K562 (cell line): Measurements from ENCODE around the gene SNTG2. TPM values are rescaled to one million over a fixed set of nuclear protein-coding genes. Genes with fewer than 3 reads are reported as not detected.

Experiments
- ATAC-seq: fragments of 200-7000 bp; cut with Tn5 transposase; 3 replicates; pipeline ENCODE4 v1.9.1; 2020; ENCODE audit warnings: moderate library complexity
- BruUV-seq: library from RNA; stranded (reverse); fragments of 400-500 nt; replicated peaks from 2 replicates; lab custom pipeline; 2021; lab: Mats Ljungman, UMichigan
- CTCF ChIA-PET: fragments of 300-600 bp; formaldehyde crosslinking; extraction: SDS; loops from one replicate; lab custom pipeline; 2021; ENCODE audit warnings: low intra/inter-chr PET ratio; lab: Yijun Ruan, JAX
- POLR2A ChIA-PET: fragments of 300-600, 350-650 bp; sonication (Branson Sonifier 250); formaldehyde crosslinking; extraction: SDS; loops from one replicate; lab custom pipeline; 2021; ENCODE audit warnings: antibody characterized with exemption, inconsistent platforms; lab: Yijun Ruan, JAX
- DNase-seq, 4 experiments: peaks; one replicate each; pipeline versions ENCODE4 v3.0.0 to v3.0.0-alpha.2; 2011 to 2018; ENCODE audit warnings: low spot score in 3 of 4, mixed read lengths in 3 of 4; ENCODE audit errors: extremely low read depth in 1 of 4
- FAIRE-seq: peaks from 2 replicates; lab custom pipeline; 2011; peaks lifted over from hg19 to GRCh38; lab: Jason Lieb, UNC
- H2AFZ ChIP-seq: 2 replicates; pipeline ENCODE4 v1.6.0; 2011; ENCODE audit warnings: low read depth, low read length, control low read depth, inconsistent platforms
- H3K27ac ChIP-seq: fragments of 200-600 bp; 3 replicates; pipeline ENCODE4 v1.8.0; 2011; ENCODE audit warnings: low read depth, mild to moderate bottlenecking, control low read depth, inconsistent platforms, low read length, moderate library complexity, mixed read lengths; ENCODE audit errors: extremely low read depth
- H3K27me3 ChIP-seq, 2 experiments: fragments of 300-600 bp in 1 of 2; 2 replicates in 1 of 2; 3 replicates in 1 of 2; pipeline versions ENCODE4 v1.6.0 to v1.8.0; 2011; ENCODE audit warnings: inconsistent platforms in 2 of 2, low read length in 2 of 2, mild to moderate bottlenecking in 1 of 2, mixed read lengths in 1 of 2, moderate library complexity in 1 of 2; ENCODE audit not compliant: control insufficient read depth in 2 of 2, insufficient read depth in 2 of 2
- H3K36me3 ChIP-seq: fragments of 300-600 bp; 3 replicates; pipeline ENCODE4 v1.8.0; 2011; ENCODE audit warnings: mild to moderate bottlenecking, low read length, inconsistent platforms; ENCODE audit not compliant: control insufficient read depth, insufficient read depth
- H3K4me1 ChIP-seq, 2 experiments: fragments of 200-600 bp in 1 of 2; replicated peaks in 1 of 2; 2 replicates in 1 of 2; 3 replicates in 1 of 2; pipeline versions ENCODE4 v1.5.1 to v1.8.0; 2011; ENCODE audit warnings: inconsistent platforms in 2 of 2, low read length in 2 of 2, mild to moderate bottlenecking in 1 of 2, mixed read lengths in 1 of 2, moderate library complexity in 1 of 2; ENCODE audit not compliant: control insufficient read depth in 2 of 2, insufficient read depth in 2 of 2
- H3K4me2 ChIP-seq: 2 replicates; pipeline ENCODE4 v1.6.1; 2011; ENCODE audit warnings: low read length, control low read depth, inconsistent platforms, mixed read lengths; ENCODE audit not compliant: insufficient read depth
- H3K4me3 ChIP-seq: fragments of 200-600 bp; sonication (generic), shearing (Covaris generic); 2 replicates; pipeline ENCODE4 v1.5.1; 2016; ENCODE audit warnings: control low read depth, inconsistent platforms
- H3K79me2 ChIP-seq: fragments of 200-600 bp; 3 replicates; pipeline ENCODE4 v1.8.0; 2011; ENCODE audit warnings: low read length, inconsistent platforms; ENCODE audit not compliant: control insufficient read depth, insufficient read depth
- H3K9ac ChIP-seq, 2 experiments: 2 replicates each; pipeline versions ENCODE4 v1.6.0 to v1.6.1; 2011; ENCODE audit warnings: low read depth in 2 of 2, low read length in 2 of 2, control low read depth in 1 of 2, inconsistent platforms in 1 of 2, mild to moderate bottlenecking in 1 of 2, mixed read lengths in 1 of 2; ENCODE audit not compliant: insufficient read depth in 1 of 2
- H3K9me1 ChIP-seq: one replicate; pipeline ENCODE4 v1.6.0; 2011; ENCODE audit warnings: inconsistent platforms, mild to moderate bottlenecking, low read length, moderate library complexity; ENCODE audit not compliant: control insufficient read depth, insufficient read depth
- H3K9me3 ChIP-seq: replicated peaks from 2 replicates; pipeline ENCODE4 v1.5.1; 2011; ENCODE audit warnings: low read depth, low read length, inconsistent platforms; ENCODE audit not compliant: control insufficient read depth, insufficient read depth
- H4K20me1 ChIP-seq: replicated peaks from 2 replicates; pipeline ENCODE4 v1.6.1; 2011; ENCODE audit warnings: low read length, inconsistent platforms, mixed read lengths; ENCODE audit not compliant: control insufficient read depth, insufficient read depth
- C11orf30 ChIP-seq: fragments of 450-650 bp; IDR thresholded peaks from 2 replicates; pipeline ENCODE4 v1.6.1; 2016; ENCODE audit warnings: low read depth, mild to moderate bottlenecking
- ELF4 ChIP-seq: fragments of 450-650 bp; formaldehyde crosslinking; IDR thresholded peaks from 2 replicates; pipeline ENCODE4 v1.4.0; 2022; ENCODE audit warnings: missing genetic modification characterization
- FOSL1 ChIP-seq: fragments of 200-800 bp; sonication (Bioruptor generic); conservative IDR thresholded peaks from 2 replicates; pipeline ENCODE4 v1.6.1; 2016; ENCODE audit warnings: missing genetic modification characterization, missing compliant biosample characterization
- GABPB1 ChIP-seq: sonication (generic); formaldehyde crosslinking; IDR thresholded peaks from 2 replicates; pipeline ENCODE4 v1.8.0; 2022; ENCODE audit warnings: mild to moderate bottlenecking, missing genetic modification reagents
- HNRNPLL ChIP-seq: fragments of 200-400 bp; formaldehyde crosslinking; IDR thresholded peaks from 2 replicates; pipeline ENCODE4 v1.6.1; 2017; ENCODE audit warnings: low read length, low read depth, mild to moderate bottlenecking; ENCODE audit not compliant: poor library complexity, severe bottlenecking
- MAFG ChIP-seq: fragments of 450-650 bp; conservative IDR thresholded peaks from 2 replicates; pipeline ENCODE4 v1.6.1; 2016; ENCODE audit warnings: missing genetic modification characterization, missing compliant biosample characterization
- MAFK ChIP-seq: IDR thresholded peaks from 2 replicates; pipeline ENCODE4 v1.6.1; 2011; ENCODE audit warnings: low read length, improper control_type of control experiment
- PTRF ChIP-seq: fragments of 450-650 bp; IDR thresholded peaks from 2 replicates; pipeline ENCODE4 v1.6.1; 2016; ENCODE audit warnings: mild to moderate bottlenecking, missing genetic modification characterization, missing compliant biosample characterization
- SOX6 ChIP-seq: fragments of 450-650 bp; IDR thresholded peaks from 2 replicates; pipeline ENCODE4 v1.6.1; 2014; ENCODE audit warnings: mild to moderate bottlenecking
- TRIM24 ChIP-seq, 2 experiments: fragments of 450-650 bp; IDR thresholded peaks; 2 replicates each; pipeline ENCODE4 v1.6.1; 2016
- ZNF217 ChIP-seq: sonication (generic); formaldehyde crosslinking; IDR thresholded peaks from 2 replicates; pipeline ENCODE4 v1.8.0; 2022; ENCODE audit warnings: mild to moderate bottlenecking, missing genetic modification reagents
- ZNF316 ChIP-seq: fragments of 450-650 bp; IDR thresholded peaks from 2 replicates; pipeline ENCODE4 v1.6.1; 2016
- ZNF354B ChIP-seq: fragments of 250-450 bp; sonication (Bioruptor Pico); IDR thresholded peaks from 2 replicates; pipeline ENCODE4 v1.4.0; 2020
- WGBS: fragments of 100-300 bp; shearing (Covaris generic); methylation state at CpG from one replicate; pipeline ENCODE4 v1.1.6; 2016; ENCODE audit warnings: low coverage, mixed read lengths; ENCODE audit not compliant: insufficient coverage; ENCODE audit errors: missing lambda C conversion rate; 5-methylcytosine and 5-hydroxymethylcytosine counted together
- in situ Hi-C: fragments of 300-500 bp; cut with MboI; formaldehyde crosslinking; loops from 4 replicates; pipeline ENCODE4 v1.15.0; 2018; ENCODE audit warnings: inconsistent platforms, mixed read lengths
- intact Hi-C: fragments of 100-400 bp; cut with micrococcal nuclease; formaldehyde crosslinking; loops from 2 replicates; pipeline ENCODE4 v1.14.2; 2022
- polyA plus RNA-seq, 8 experiments: library from polyadenylated mRNA; depleted of rRNA in 4 of 8; stranded (reverse) in 5 of 8; unstranded in 3 of 8; fragments of >200 nt; fragmentation: Nextera tagmentation in 2 of 8; fragmentation: Illumina TruSeq in 1 of 8; extraction: Ambion mirVana in 2 of 8; extraction: Trizol in 1 of 8; gene quantifications; 2 replicates each; pipeline versions ENCODE4 v1.2.1 to v1.2.3, GENCODE V29; 2011 to 2014; ENCODE audit warnings: inconsistent platforms in 1 of 8, missing spikeins in 1 of 8
- total RNA-seq, 7 experiments: library from RNA; depleted of rRNA in 6 of 7; stranded (reverse); fragments of >200 nt in 6 of 7; fragmentation: Illumina TruSeq in 2 of 7; extraction: Trizol in 2 of 7; gene quantifications; 2 replicates each; pipeline versions ENCODE4 v1.2.1 to v1.2.3, GENCODE V29; 2011 to 2021; ENCODE audit warnings: low replicate concordance in 1 of 7
- TF ChIP-seq, protein P1 (sequence below): fragments of 450-650 bp; IDR thresholded peaks from 2 replicates; pipeline ENCODE4 v1.7.0; 2016; ENCODE audit warnings: borderline replicate concordance
- TF ChIP-seq, protein P2 (sequence below): fragments of 250-450 bp; sonication (Bioruptor Pico); IDR thresholded peaks from 2 replicates; pipeline ENCODE4 v1.8.0; 2022; ENCODE audit warnings: inconsistent platforms, mild to moderate bottlenecking, moderate library complexity, borderline replicate concordance

The SNTG2 gene
- total and polyA plus RNA-seq, 9 of the 15 experiments (the other 6 are each of a cell fraction or from before 2014, with no cell fraction given) = not detected

- TF ChIP-seq MAFG (tag) (peak; percentile 38; the same call in 1 of the 2 replicates), PTRF (tag) (no peak), C11orf30 (peak; percentile 28; the same call in 1 of the 2 replicates), SOX6 (no peak), ZNF354B (no peak), MAFK (peak; percentile 14; the same call in 1 of the 2 replicates), ZNF217 (CRISPR knock-in tag) (no peak), ELF4 (CRISPR knock-in tag) (no peak), TRIM24 (IDR thresholded peaks at IDR 0.05) (no peak), ZNF316 (peak; percentile 51), FOSL1 (no peak), HNRNPLL (no peak), GABPB1 (CRISPR knock-in tag) (no peak)
- TF ChIP-seq, protein P1, sequence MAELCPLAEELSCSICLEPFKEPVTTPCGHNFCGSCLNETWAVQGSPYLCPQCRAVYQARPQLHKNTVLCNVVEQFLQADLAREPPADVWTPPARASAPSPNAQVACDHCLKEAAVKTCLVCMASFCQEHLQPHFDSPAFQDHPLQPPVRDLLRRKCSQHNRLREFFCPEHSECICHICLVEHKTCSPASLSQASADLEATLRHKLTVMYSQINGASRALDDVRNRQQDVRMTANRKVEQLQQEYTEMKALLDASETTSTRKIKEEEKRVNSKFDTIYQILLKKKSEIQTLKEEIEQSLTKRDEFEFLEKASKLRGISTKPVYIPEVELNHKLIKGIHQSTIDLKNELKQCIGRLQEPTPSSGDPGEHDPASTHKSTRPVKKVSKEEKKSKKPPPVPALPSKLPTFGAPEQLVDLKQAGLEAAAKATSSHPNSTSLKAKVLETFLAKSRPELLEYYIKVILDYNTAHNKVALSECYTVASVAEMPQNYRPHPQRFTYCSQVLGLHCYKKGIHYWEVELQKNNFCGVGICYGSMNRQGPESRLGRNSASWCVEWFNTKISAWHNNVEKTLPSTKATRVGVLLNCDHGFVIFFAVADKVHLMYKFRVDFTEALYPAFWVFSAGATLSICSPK = no peak
- TF ChIP-seq, protein P2, sequence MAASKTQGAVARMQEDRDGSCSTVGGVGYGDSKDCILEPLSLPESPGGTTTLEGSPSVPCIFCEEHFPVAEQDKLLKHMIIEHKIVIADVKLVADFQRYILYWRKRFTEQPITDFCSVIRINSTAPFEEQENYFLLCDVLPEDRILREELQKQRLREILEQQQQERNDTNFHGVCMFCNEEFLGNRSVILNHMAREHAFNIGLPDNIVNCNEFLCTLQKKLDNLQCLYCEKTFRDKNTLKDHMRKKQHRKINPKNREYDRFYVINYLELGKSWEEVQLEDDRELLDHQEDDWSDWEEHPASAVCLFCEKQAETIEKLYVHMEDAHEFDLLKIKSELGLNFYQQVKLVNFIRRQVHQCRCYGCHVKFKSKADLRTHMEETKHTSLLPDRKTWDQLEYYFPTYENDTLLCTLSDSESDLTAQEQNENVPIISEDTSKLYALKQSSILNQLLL (CRISPR knock-in tag) = no peak
- WGBS = 1% methylated on average over 14 of the region's 15 CpGs
- CTCF ChIA-PET = no interaction called here
- BruUV-seq = no TSS peak
- Histone ChIP-seq H2AFZ (no peak overlapping the region), H3K9me3 (no peaks in the 10 kb centered on the region), H3K9me1 (peaks cover 4% of the 10 kb centered on the region), H4K20me1 (no peaks in the 10 kb centered on the region), H3K4me1 (no peaks in the 10 kb centered on the region), H3K4me2 (no peak overlapping the region), H3K79me2 (no peaks in the 10 kb centered on the region), H3K36me3 (no peaks in the 10 kb centered on the region), H3K27me3 (peaks cover 0 to 59% of the 10 kb centered on the region in 2 experiments; a peak in 3 of 5 replicates), H3K9ac (no peak overlapping the region), H3K4me3 (no peak overlapping the region), H3K27ac (no peak overlapping the region)
- POLR2A ChIA-PET = no interaction called here
- in situ Hi-C loops (no loop called here), intact Hi-C loops (no loop called here)
- DNase-seq (no peak), FAIRE-seq (peak; percentile 46), ATAC-seq (no peak)
Measured at GRCh38 chr2:1079873-1080799, 129.5 kb downstream of the SNTG2 start.
